ES-I3 (cell line): Measurements from ENCODE around the gene WASHC2A.
"Not testable (repeated sequence)": the region's sequence is repeated elsewhere in the genome, so short reads cannot be mapped to it uniquely, and the experiment has no call there.

Experiments used
- H3K36me3 ChIP-seq: 2 replicates; pipeline ENCODE4 v1.6.1; 2013; ENCODE audit warnings: mild to moderate bottlenecking, low read length, control low read depth, moderate library complexity; ENCODE audit not compliant: insufficient read depth
- H3K4me1 ChIP-seq: 2 replicates; pipeline ENCODE4 v1.6.1; 2013; ENCODE audit warnings: mild to moderate bottlenecking, control low read depth, low read length; ENCODE audit not compliant: insufficient read depth
- H3K9ac ChIP-seq: 2 replicates; pipeline ENCODE4 v1.6.1; 2013; ENCODE audit warnings: low read depth, mild to moderate bottlenecking, low read length, moderate library complexity
- H3K9me3 ChIP-seq: 2 replicates; pipeline ENCODE4 v1.6.1; 2013; ENCODE audit warnings: mild to moderate bottlenecking, low read length, moderate library complexity; ENCODE audit not compliant: control insufficient read depth, insufficient read depth

The WASHC2A gene

GRCh38 chr10:50067546-50068351 is at the start of gene WASHC2A:
TSS of gene WASHC2A (plus strand) at chr10:50067954. CDS start at chr10:50068006, 52 bp downstream.
- H3K4me1 ChIP-seq = not testable (repeated sequence)
- peak within 1 kb of the TSS; percentile 62; the same call in 1 of the 2 replicates for H3K9ac ChIP-seq

GRCh38 chr10:50019279-50019678 is 48.5 kb upstream of the WASHC2A start:
- H3K4me1 ChIP-seq, H3K9me3 ChIP-seq, H3K9ac ChIP-seq, H3K36me3 ChIP-seq: not testable (repeated sequence)

More at GRCh38 chr10:50067546-50068351, at the start of gene WASHC2A:
- not testable (repeated sequence) for H3K9me3 ChIP-seq, H3K36me3 ChIP-seq

- H3K9ac ChIP-seq, H3K4me1 ChIP-seq, H3K9me3 ChIP-seq, H3K36me3 ChIP-seq: not testable (repeated sequence)
Observed at GRCh38 chr10:50020451-50021024, 47.2 kb upstream of the WASHC2A start.

- Histone ChIP-seq H3K9me3 (no peaks in the 10 kb centered on the region), H3K9ac (no peak overlapping the region), H3K36me3 (no peaks in the 10 kb centered on the region), H3K4me1 (no peaks in the 10 kb centered on the region)
Observed at GRCh38 chr10:50021646-50022045, 46.1 kb upstream of the WASHC2A start.

GRCh38 chr10:50024716-50025383 is 42.9 kb upstream of the WASHC2A start:
- not testable (repeated sequence) for H3K36me3 ChIP-seq, H3K9me3 ChIP-seq, H3K9ac ChIP-seq, H3K4me1 ChIP-seq

- H3K9me3 ChIP-seq = no peaks in the 10 kb centered on the region
- H3K36me3 ChIP-seq = no peaks in the 10 kb centered on the region
- no peak overlapping the region for H3K9ac ChIP-seq
- no peaks in the 10 kb centered on the region for H3K4me1 ChIP-seq
Observed at GRCh38 chr10:50025627-50026026, 42.1 kb upstream of the WASHC2A start.

GRCh38 chr10:50027195-50027594 is 40.6 kb upstream of the WASHC2A start:
- Histone ChIP-seq H3K9me3 (no peaks in the 10 kb centered on the region), H3K9ac (no peak overlapping the region), H3K4me1 (no peaks in the 10 kb centered on the region), H3K36me3 (no peaks in the 10 kb centered on the region)

- Histone ChIP-seq H3K36me3 (no peaks in the 10 kb centered on the region), H3K9me3 (no peaks in the 10 kb centered on the region), H3K4me1 (no peaks in the 10 kb centered on the region), H3K9ac (no peak overlapping the region)
Observed at GRCh38 chr10:50033481-50033880, 34.3 kb upstream of the WASHC2A start.

GRCh38 chr10:50035337-50035736 is 32.4 kb upstream of the WASHC2A start:
- not testable (repeated sequence) for H3K9ac ChIP-seq, H3K9me3 ChIP-seq, H3K36me3 ChIP-seq

GRCh38 chr10:50044941-50045664 is 22.7 kb upstream of the WASHC2A start:
- no peaks in the 10 kb centered on the region for H3K9me3 ChIP-seq
- no peak overlapping the region for H3K9ac ChIP-seq
- H3K36me3 ChIP-seq = no peaks in the 10 kb centered on the region
- H3K4me1 ChIP-seq = no peaks in the 10 kb centered on the region

More at GRCh38 chr10:50035337-50035736, 32.4 kb upstream of the WASHC2A start:
- not testable (repeated sequence) for H3K4me1 ChIP-seq

GRCh38 chr10:50046457-50046856 is 21.3 kb upstream of the WASHC2A start:
- not testable (repeated sequence) for H3K9ac ChIP-seq, H3K9me3 ChIP-seq, H3K4me1 ChIP-seq, H3K36me3 ChIP-seq

- H3K4me1 ChIP-seq, H3K9ac ChIP-seq, H3K9me3 ChIP-seq, H3K36me3 ChIP-seq: not testable (repeated sequence)
Observed at GRCh38 chr10:50047594-50047993, 20.2 kb upstream of the WASHC2A start.

GRCh38 chr10:50051995-50052660 is 15.6 kb upstream of the WASHC2A start:
- H3K36me3 ChIP-seq, H3K9me3 ChIP-seq, H3K4me1 ChIP-seq, H3K9ac ChIP-seq: not testable (repeated sequence)

- H3K9me3 ChIP-seq, H3K36me3 ChIP-seq, H3K9ac ChIP-seq, H3K4me1 ChIP-seq: not testable (repeated sequence)
Observed at GRCh38 chr10:50052778-50053376, 14.9 kb upstream of the WASHC2A start.
